C4-2B (cell line): Measurements from ENCODE around the gene CAMTA1.

Experiments used
- H3K27ac ChIP-seq: fragments of 450-650 bp; 2 replicates; pipeline ENCODE4 v1.5.1; 2017
- ZFX ChIP-seq: fragments of 450-650 bp; IDR thresholded peaks from 2 replicates; pipeline ENCODE4 v1.6.1; 2017
- TF ChIP-seq, protein P1 (sequence below): fragments of 450-650 bp; conservative IDR thresholded peaks from 2 replicates; pipeline ENCODE4 v1.5.1; 2017; ENCODE audit warnings: mild to moderate bottlenecking

Gene CAMTA1

DNA sequence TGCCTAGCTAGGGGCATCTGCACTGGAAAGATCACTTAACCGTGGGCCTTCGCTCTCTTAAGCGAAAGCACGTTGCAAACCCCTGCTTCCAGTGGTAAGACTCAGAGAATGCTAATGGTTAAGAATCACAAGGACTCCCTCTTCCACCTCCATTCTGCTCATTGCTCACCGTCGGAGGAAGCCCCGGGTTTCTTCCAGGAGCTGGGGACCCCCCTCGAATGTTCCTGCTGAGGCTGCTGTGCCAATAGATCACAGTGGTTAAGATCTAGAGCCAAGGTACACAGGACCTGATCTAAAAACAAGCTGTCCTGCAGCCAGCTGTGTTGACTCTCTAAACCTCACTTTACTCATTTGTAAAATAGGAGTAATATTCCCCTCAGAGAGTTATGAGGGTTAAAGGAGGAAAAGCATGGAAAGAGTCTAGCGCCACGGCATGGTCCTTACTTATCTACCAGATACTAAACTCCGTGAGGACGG, 986.6 kb downstream of the CAMTA1 start:
- H3K27ac ChIP-seq = peak overlapping the region; percentile 79
- no peak for TF ChIP-seq ZFX
- TF ChIP-seq, protein P1, sequence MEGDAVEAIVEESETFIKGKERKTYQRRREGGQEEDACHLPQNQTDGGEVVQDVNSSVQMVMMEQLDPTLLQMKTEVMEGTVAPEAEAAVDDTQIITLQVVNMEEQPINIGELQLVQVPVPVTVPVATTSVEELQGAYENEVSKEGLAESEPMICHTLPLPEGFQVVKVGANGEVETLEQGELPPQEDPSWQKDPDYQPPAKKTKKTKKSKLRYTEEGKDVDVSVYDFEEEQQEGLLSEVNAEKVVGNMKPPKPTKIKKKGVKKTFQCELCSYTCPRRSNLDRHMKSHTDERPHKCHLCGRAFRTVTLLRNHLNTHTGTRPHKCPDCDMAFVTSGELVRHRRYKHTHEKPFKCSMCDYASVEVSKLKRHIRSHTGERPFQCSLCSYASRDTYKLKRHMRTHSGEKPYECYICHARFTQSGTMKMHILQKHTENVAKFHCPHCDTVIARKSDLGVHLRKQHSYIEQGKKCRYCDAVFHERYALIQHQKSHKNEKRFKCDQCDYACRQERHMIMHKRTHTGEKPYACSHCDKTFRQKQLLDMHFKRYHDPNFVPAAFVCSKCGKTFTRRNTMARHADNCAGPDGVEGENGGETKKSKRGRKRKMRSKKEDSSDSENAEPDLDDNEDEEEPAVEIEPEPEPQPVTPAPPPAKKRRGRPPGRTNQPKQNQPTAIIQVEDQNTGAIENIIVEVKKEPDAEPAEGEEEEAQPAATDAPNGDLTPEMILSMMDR = no peak

- no peak for TF ChIP-seq ZFX
- TF ChIP-seq, protein P1 = no peak
- no peak overlapping the region for H3K27ac ChIP-seq
These were observed 992.3 kb downstream of the CAMTA1 start for GRCh38 chr1:7777591-7777990.

- H3K27ac ChIP-seq = no peak overlapping the region
- TF ChIP-seq, protein P1 = no peak
- no peak for TF ChIP-seq ZFX
These were observed 992.9 kb downstream of the CAMTA1 start for GRCh38 chr1:7778133-7778628.

- no peak overlapping the region for H3K27ac ChIP-seq
- TF ChIP-seq, protein P1 = no peak
- no peak for TF ChIP-seq ZFX
These were observed 995.7 kb downstream of the CAMTA1 start for GRCh38 chr1:7780976-7781375.

DNA sequence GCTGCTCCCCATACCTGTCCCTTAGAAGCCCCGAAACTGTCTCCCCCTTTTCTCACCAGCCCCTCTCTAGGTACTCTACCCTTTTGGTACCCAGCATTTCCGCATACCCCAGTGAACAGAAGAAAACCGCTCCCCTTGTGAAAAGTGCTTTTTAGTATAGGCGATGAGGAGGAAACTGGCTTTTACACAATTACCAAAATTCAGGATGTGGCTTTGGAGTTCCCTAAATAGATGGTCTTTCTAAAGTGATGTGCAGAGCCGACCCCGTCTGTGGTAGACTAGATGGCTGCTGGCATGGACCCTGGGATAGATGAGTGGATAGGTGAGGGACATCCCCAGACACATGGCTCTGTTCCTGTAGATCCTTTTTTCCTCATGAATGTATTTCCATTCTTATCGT, 996.2 kb downstream of the CAMTA1 start:
- H3K27ac ChIP-seq = no peak overlapping the region
- TF ChIP-seq ZFX = no peak
- TF ChIP-seq, protein P1 = no peak

- H3K27ac ChIP-seq = no peak overlapping the region
- TF ChIP-seq ZFX = no peak
- TF ChIP-seq, protein P1 = no peak
These were observed 996.8 kb downstream of the CAMTA1 start for GRCh38 chr1:7781923-7782495.

- no peak for TF ChIP-seq ZFX
- TF ChIP-seq, protein P1 = no peak
- H3K27ac ChIP-seq = peak overlapping the region; percentile 59
These were observed 998.0 kb downstream of the CAMTA1 start for GRCh38 chr1:7783178-7783711.
